GM23338 (cell line): ENCODE data around the gene FGF1. TPM values are rescaled to one million over a fixed set of nuclear protein-coding genes. Genes with fewer than 3 reads are reported as not detected.

Experiments
- ATAC-seq: fragments of 200-7000 bp; cut with Tn5 transposase; 3 replicates; pipeline ENCODE4 v1.9.1; 2020
- DNase-seq: peaks from one replicate; pipeline ENCODE4 v3.0.0-alpha.2; 2015; ENCODE audit warnings: low spot score
- H2AFZ ChIP-seq: fragments of 200-600 bp; sonication (generic); 2 replicates; pipeline ENCODE4 v1.8.0; 2016; ENCODE audit warnings: antibody characterized with exemption, mild to moderate bottlenecking, moderate library complexity
- H3F3A ChIP-seq: fragments of 200-600 bp; sonication (generic); replicated peaks from 2 replicates; pipeline ENCODE4 v1.8.0; 2017; ENCODE audit warnings: antibody characterized with exemption, mixed run types, low read depth
- H3K27ac ChIP-seq: fragments of 200-600 bp; sonication (generic); 2 replicates; pipeline ENCODE4 v1.6.1; 2016; ENCODE audit warnings: low read depth
- H3K27me3 ChIP-seq: fragments of 200-600 bp; sonication (generic); 2 replicates; pipeline ENCODE4 v1.8.0; 2016; ENCODE audit warnings: mild to moderate bottlenecking, mixed run types, moderate library complexity; ENCODE audit not compliant: insufficient read depth
- H3K36me3 ChIP-seq: fragments of 200-600 bp; sonication (generic); 2 replicates; pipeline ENCODE4 v1.8.0; 2016; ENCODE audit warnings: mild to moderate bottlenecking; ENCODE audit not compliant: insufficient read depth
- H3K4me1 ChIP-seq: fragments of 200-600 bp; sonication (generic); 2 replicates; pipeline ENCODE4 v1.8.0; 2016; ENCODE audit warnings: mild to moderate bottlenecking, moderate library complexity; ENCODE audit not compliant: insufficient read depth
- H3K4me2 ChIP-seq: fragments of 200-600 bp; sonication (generic); 2 replicates; pipeline ENCODE4 v1.7.1; 2017; ENCODE audit warnings: mixed run types
- H3K4me3 ChIP-seq: fragments of 200-600 bp; sonication (generic); 2 replicates; pipeline ENCODE4 v1.6.1; 2016; ENCODE audit warnings: mixed run types
- H3K79me2 ChIP-seq: fragments of 200-600 bp; sonication (generic); replicated peaks from 2 replicates; pipeline ENCODE4 v1.8.0; 2017; ENCODE audit warnings: mild to moderate bottlenecking; ENCODE audit not compliant: insufficient read depth
- H3K9me2 ChIP-seq: fragments of 200-600 bp; sonication (generic); 2 replicates; pipeline ENCODE4 v1.8.0; 2017; ENCODE audit not compliant: insufficient read depth
- H4K20me1 ChIP-seq: fragments of 200-600 bp; sonication (generic); replicated peaks from 2 replicates; pipeline ENCODE4 v1.8.0; 2017; ENCODE audit warnings: mild to moderate bottlenecking; ENCODE audit not compliant: insufficient read depth
- H3K27ac Mint-ChIP-seq: 2 replicates; pipeline ENCODE4 v1.8.0; 2020; ENCODE audit warnings: inconsistent platforms, mild to moderate bottlenecking, moderate library complexity, mixed read lengths
- H3K27me3 Mint-ChIP-seq: 3 replicates; pipeline ENCODE4 v1.8.0; 2022; ENCODE audit warnings: low read depth, mild to moderate bottlenecking, moderate library complexity, mixed read lengths, inconsistent platforms; ENCODE audit not compliant: insufficient read depth, poor library complexity
- H3K36me3 Mint-ChIP-seq: 3 replicates; pipeline ENCODE4 v1.8.0; 2021; ENCODE audit warnings: low read depth, mild to moderate bottlenecking, inconsistent platforms, moderate library complexity, mixed read lengths
- H3K4me1 Mint-ChIP-seq: 3 replicates; pipeline ENCODE4 v1.8.0; 2020; ENCODE audit warnings: mild to moderate bottlenecking, inconsistent platforms, mixed read lengths
- H3K4me3 Mint-ChIP-seq: 3 replicates; pipeline ENCODE4 v1.8.0; 2021; ENCODE audit warnings: moderate library complexity, mild to moderate bottlenecking, inconsistent platforms, mixed read lengths
- H3K9me3 Mint-ChIP-seq: 3 replicates; pipeline ENCODE4 v1.8.0; 2020; ENCODE audit warnings: moderate library complexity, mild to moderate bottlenecking, inconsistent platforms, mixed read lengths
- CREB1 ChIP-seq: fragments of 250-450 bp; sonication (Bioruptor Pico); IDR thresholded peaks from 2 replicates; pipeline ENCODE4 v1.5.0; 2020; ENCODE audit warnings: low read depth, mild to moderate bottlenecking, moderate library complexity
- CTCF ChIP-seq, 2 experiments: fragments of 200-600 bp in 1 of 2; sonication (generic) in 1 of 2; conservative IDR thresholded peaks; 2 replicates each; pipeline versions ENCODE4 v1.5.1 to v1.6.1; 2016 to 2017; ENCODE audit warnings: antibody characterized with exemption in 2 of 2, low read depth in 2 of 2, mild to moderate bottlenecking in 2 of 2, moderate library complexity in 1 of 2
- EZH2 ChIP-seq: fragments of 200-600 bp; sonication (generic); IDR thresholded peaks from one replicate; pipeline ENCODE4 v1.8.0; 2017; ENCODE audit warnings: antibody characterized with exemption, mild to moderate bottlenecking, low read depth; ENCODE audit not compliant: unreplicated experiment
- EZH2phosphoT487 ChIP-seq: fragments of 200-600 bp; sonication (generic); IDR thresholded peaks from one replicate; pipeline ENCODE4 v1.8.1; 2018; ENCODE audit warnings: antibody characterized with exemption; ENCODE audit not compliant: unreplicated experiment
- JUNB ChIP-seq: IDR thresholded peaks from one replicate; pipeline ENCODE4 v1.6.1; 2016; ENCODE audit warnings: antibody characterized with exemption; ENCODE audit not compliant: unreplicated experiment
- NANOG ChIP-seq: IDR thresholded peaks from 2 replicates; pipeline ENCODE4 v1.6.1; 2016; ENCODE audit warnings: antibody characterized with exemption, borderline replicate concordance
- POLR2AphosphoS5 ChIP-seq: IDR thresholded peaks from 2 replicates; pipeline ENCODE4 v1.6.1; 2016; ENCODE audit warnings: antibody characterized with exemption, low read depth
- REST ChIP-seq: IDR thresholded peaks from one replicate; pipeline ENCODE4 v1.6.1; 2018; ENCODE audit warnings: antibody characterized with exemption; ENCODE audit not compliant: unreplicated experiment
- STAT1 ChIP-seq: IDR thresholded peaks from one replicate; pipeline ENCODE4 v1.6.1; 2016; ENCODE audit warnings: antibody characterized with exemption; ENCODE audit not compliant: unreplicated experiment
- ZNF114 ChIP-seq: fragments of 250-450 bp; sonication (Bioruptor Pico); IDR thresholded peaks from 2 replicates; pipeline ENCODE4 v1.5.0; 2020; ENCODE audit warnings: mild to moderate bottlenecking, moderate library complexity
- ZNF331 ChIP-seq: fragments of 250-450 bp; sonication (Bioruptor Pico); IDR thresholded peaks from 2 replicates; pipeline ENCODE4 v1.5.0; 2020; ENCODE audit warnings: low read depth, mild to moderate bottlenecking, moderate library complexity
- ZNF462 ChIP-seq: fragments of 250-450 bp; sonication (Bioruptor Pico); IDR thresholded peaks from 2 replicates; pipeline ENCODE4 v1.5.0; 2020; ENCODE audit warnings: mild to moderate bottlenecking, moderate library complexity
- polyA plus RNA-seq: library from polyadenylated mRNA; unstranded; fragments of >200 nt; fragmentation: Nextera tagmentation; extraction: Ambion mirVana; gene quantifications from 2 replicates; pipeline ENCODE4 v1.2.1, GENCODE V29; 2016
- total RNA-seq: library from RNA; depleted of rRNA; stranded (reverse); fragments of >200 nt; shearing (Covaris generic); gene quantifications from 2 replicates; pipeline ENCODE4 v1.2.3, GENCODE V29; 2014

FGF1 gene
- total and polyA plus RNA-seq, 2 experiments from 2014 or later = 0.21 to 0.34 TPM

GRCh38 chr5:142639455-142639854 lies 46.4 kb downstream of the FGF1 start:
- TF ChIP-seq NANOG = no peak
- no peak for TF ChIP-seq ZNF331 (CRISPR knock-in tag)
- no peak for TF ChIP-seq EZH2phosphoT487
- no peak for TF ChIP-seq POLR2AphosphoS5
- no peak for TF ChIP-seq EZH2
- no peak for TF ChIP-seq JUNB
- no peak for TF ChIP-seq CREB1
- no peak for TF ChIP-seq CTCF (conservative IDR thresholded peaks at IDR 0.05; ENCODE audit: low read depth in 2 of 2)
- TF ChIP-seq ZNF114 = no peak
- TF ChIP-seq REST = no peak
- TF ChIP-seq STAT1 = no peak
- Mint-ChIP-seq H3K9me3 (no peaks in the 10 kb centered on the region), H3K4me3 (no peak overlapping the region), H3K4me1 (peaks cover 29% of the 10 kb centered on the region), H3K27me3 (peaks cover 5% of the 10 kb centered on the region), H3K36me3 (no peaks in the 10 kb centered on the region), H3K27ac (no peak overlapping the region)
- no peaks in the 10 kb centered on the region for H3K79me2 ChIP-seq
- no peaks in the 10 kb centered on the region for H3K36me3 ChIP-seq
- H3K4me1 ChIP-seq = peaks cover 11% of the 10 kb centered on the region
- H3K27me3 ChIP-seq = no peaks in the 10 kb centered on the region
- no peaks in the 10 kb centered on the region for H3F3A ChIP-seq
- H3K4me3 ChIP-seq = no peak overlapping the region
- H3K4me2 ChIP-seq = no peak overlapping the region
- DNase-seq = no peak
- no peak for ATAC-seq
- H2AFZ ChIP-seq = no peak overlapping the region
- no peaks in the 10 kb centered on the region for H4K20me1 ChIP-seq
- H3K9me2 ChIP-seq = no peaks in the 10 kb centered on the region
- no peak overlapping the region for H3K27ac ChIP-seq

- Mint-ChIP-seq H3K27me3 (peaks cover 6% of the 10 kb centered on the region), H3K4me3 (no peak overlapping the region), H3K4me1 (peaks cover 18% of the 10 kb centered on the region), H3K9me3 (no peaks in the 10 kb centered on the region), H3K27ac (no peak overlapping the region), H3K36me3 (no peaks in the 10 kb centered on the region)
- Histone ChIP-seq H3K4me1 (peaks cover 11% of the 10 kb centered on the region), H4K20me1 (no peaks in the 10 kb centered on the region), H3F3A (no peaks in the 10 kb centered on the region), H3K79me2 (no peaks in the 10 kb centered on the region), H3K4me2 (no peak overlapping the region), H3K27ac (no peak overlapping the region), H3K27me3 (no peaks in the 10 kb centered on the region), H2AFZ (no peak overlapping the region), H3K4me3 (no peak overlapping the region), H3K9me2 (no peaks in the 10 kb centered on the region), H3K36me3 (no peaks in the 10 kb centered on the region)
- ATAC-seq (no peak), DNase-seq (no peak)
- TF ChIP-seq ZNF462 (CRISPR knock-in tag) (no peak), ZNF114 (no peak), CREB1 (no peak), EZH2 (no peak), STAT1 (no peak)
Measured at GRCh38 chr5:142637871-142638270, 48.0 kb downstream of the FGF1 start.
